Subcutaneous abdominal adipose tissue (tissue), 5 donors: ENCODE data around the gene CLPX.
"Not testable (repeated sequence)": the region's sequence is repeated elsewhere in the genome, so short reads cannot be mapped to it uniquely, and the experiment has no call there.

Source experiments
- H3K27ac ChIP-seq: one replicate; pipeline ENCODE4 v1.7.0; 2013; ENCODE audit warnings: low read depth, mild to moderate bottlenecking, inconsistent platforms, low read length, moderate library complexity
- H3K27me3 ChIP-seq, 5 donors: one replicate each; pipeline ENCODE4 v1.7.0; 2013; ENCODE audit warnings: low read length in 5 of 5, inconsistent platforms in 1 of 5; ENCODE audit not compliant: control insufficient read depth in 5 of 5, insufficient read depth in 4 of 5
- H3K36me3 ChIP-seq, 5 donors: one replicate each; pipeline ENCODE4 v1.7.0; 2013; ENCODE audit warnings: low read length in 5 of 5; ENCODE audit not compliant: control insufficient read depth in 5 of 5, insufficient read depth in 5 of 5
- H3K4me1 ChIP-seq, 5 donors: one replicate each; pipeline ENCODE4 v1.7.0; 2013; ENCODE audit warnings: low read length in 5 of 5, mild to moderate bottlenecking in 3 of 5, moderate library complexity in 1 of 5; ENCODE audit not compliant: control insufficient read depth in 5 of 5, insufficient read depth in 5 of 5
- H3K4me3 ChIP-seq, 5 donors: one replicate each; pipeline ENCODE4 v1.7.0; 2013; ENCODE audit warnings: low read length in 5 of 5, low read depth in 1 of 5
- H3K9ac ChIP-seq, 5 donors: one replicate each; pipeline ENCODE4 v1.7.0; 2013; ENCODE audit warnings: low read length in 5 of 5, mild to moderate bottlenecking in 4 of 5, moderate library complexity in 3 of 5
- H3K9me3 ChIP-seq, 5 donors: one replicate each; pipeline ENCODE4 v1.7.0; 2013; ENCODE audit warnings: low read length in 5 of 5; ENCODE audit not compliant: control insufficient read depth in 5 of 5
- donor health status: healthy.
- donor health status: healthy.
- donor health status: healthy.
- donor health status: healthy.
- donor health status: healthy.

CLPX gene

DNA sequence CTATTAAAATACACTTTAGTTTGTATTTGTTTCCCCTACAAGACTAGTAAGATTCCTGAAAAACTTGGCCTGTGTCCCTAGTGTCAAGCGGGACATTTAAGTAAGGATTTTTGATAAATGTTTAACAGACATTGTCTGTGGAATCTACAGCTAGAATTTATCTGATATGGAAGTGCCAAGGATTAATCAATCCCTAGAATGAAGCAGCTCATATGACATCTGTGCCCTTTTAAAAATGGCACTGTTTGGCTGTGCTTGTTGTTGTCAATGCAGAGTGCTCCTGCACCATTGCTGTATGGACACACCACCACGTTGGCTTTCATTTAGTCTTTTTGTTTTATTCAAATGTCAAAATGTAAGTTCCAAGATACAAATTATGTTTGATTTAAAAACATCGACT is 37.2 kb downstream of the CLPX start:
- Histone ChIP-seq H3K27me3 (no peaks in the 10 kb centered on the region), H3K4me3 (no peak overlapping the region), H3K4me1 (no peaks in the 10 kb centered on the region), H3K27ac (no peak overlapping the region), H3K9ac (no peak overlapping the region), H3K9me3 (no peaks in the 10 kb centered on the region), H3K36me3 (peaks cover 27 to 54% (median 36%) of the 10 kb centered on the region in 5 donors)

DNA sequence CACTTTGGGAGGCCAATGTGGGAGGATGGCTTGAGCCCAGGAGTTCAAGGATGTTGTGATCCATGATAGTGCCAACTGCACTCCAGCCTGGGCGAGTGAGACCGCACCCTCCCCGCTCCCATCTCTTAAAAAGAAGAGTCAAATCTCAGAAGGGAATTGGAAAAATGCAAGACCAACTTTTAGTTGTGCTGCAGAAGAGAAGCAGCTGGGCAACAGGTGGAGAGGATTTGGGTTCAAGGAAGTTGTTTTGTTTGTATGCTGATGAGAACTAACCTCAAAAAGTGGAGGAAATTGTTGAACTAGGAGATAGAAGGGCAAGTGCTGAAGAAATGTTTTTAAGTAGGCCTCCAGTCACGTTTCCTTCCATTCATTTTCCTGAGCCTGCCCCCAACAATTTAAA is 38.7 kb downstream of the CLPX start:
- H3K9ac ChIP-seq = no peak overlapping the region
- no peak overlapping the region for H3K4me3 ChIP-seq
- no peaks in the 10 kb centered on the region for H3K4me1 ChIP-seq
- peaks cover 21 to 42% (median 30%) of the 10 kb centered on the region in 5 donors for H3K36me3 ChIP-seq
- H3K27ac ChIP-seq = no peak overlapping the region
- no peaks in the 10 kb centered on the region for H3K27me3 ChIP-seq
- no peaks in the 10 kb centered on the region for H3K9me3 ChIP-seq

DNA sequence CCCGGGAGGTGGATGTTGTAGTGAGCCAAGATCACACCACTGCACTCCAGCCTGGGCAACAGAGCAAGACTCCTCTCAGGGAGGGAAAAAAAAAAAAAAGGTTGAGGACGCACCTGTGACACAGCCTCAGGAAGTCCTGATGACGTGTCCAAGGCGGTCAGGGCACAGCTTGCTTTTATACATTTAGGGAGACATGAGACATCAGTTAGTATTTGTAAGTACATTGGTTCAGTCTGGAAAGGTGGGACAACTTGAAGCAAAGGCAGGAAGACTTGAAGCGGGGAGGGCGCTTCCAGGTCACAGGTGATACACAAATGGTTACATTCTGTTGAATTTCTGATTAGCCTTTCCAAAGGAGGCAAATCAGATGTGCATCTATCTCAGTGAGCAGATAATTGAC is 46.5 kb downstream of the CLPX start:
- H3K9me3 ChIP-seq, H3K27ac ChIP-seq, H3K4me1 ChIP-seq, H3K9ac ChIP-seq, H3K36me3 ChIP-seq, H3K4me3 ChIP-seq, H3K27me3 ChIP-seq: not testable (repeated sequence)

DNA sequence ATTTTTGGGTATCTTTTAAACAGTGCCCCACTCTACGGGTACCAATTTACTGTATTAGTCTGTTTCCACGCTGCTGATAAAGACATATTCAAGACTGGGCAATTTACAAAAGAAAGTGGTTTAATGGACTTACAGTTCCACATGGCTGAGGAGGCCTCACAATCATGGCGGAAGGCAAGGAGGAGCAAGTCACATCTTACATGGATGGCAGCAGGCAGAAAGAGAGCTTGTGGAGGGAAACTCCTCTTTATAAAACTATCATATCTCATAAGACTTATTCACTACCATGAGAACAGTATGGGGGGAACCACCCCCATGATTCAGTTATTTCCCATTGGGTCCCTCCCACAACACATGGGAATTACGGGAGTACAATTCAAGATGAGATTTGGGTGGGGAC is 47.2 kb downstream of the CLPX start:
- not testable (repeated sequence) for H3K4me3 ChIP-seq, H3K9ac ChIP-seq, H3K9me3 ChIP-seq, H3K36me3 ChIP-seq, H3K27ac ChIP-seq, H3K4me1 ChIP-seq, H3K27me3 ChIP-seq

DNA sequence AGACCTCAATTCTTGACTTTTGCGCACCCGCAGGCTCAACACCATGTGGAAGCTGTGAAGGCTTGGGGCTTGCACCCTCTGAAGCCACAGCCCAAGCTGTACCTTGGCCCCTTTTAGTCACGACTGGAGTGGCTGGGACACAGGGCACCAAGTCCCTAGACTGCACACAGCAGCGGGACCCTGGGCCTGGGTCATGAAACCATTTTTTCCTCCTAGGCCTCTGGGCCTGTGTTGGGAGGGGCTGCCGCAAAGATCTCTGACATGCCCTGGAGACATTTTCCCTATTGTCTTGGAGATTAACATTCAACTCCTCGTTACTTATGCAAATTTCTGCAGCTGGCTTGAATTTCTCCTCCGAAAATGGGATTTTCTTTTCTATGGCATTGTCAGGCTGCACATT is 48.1 kb downstream of the CLPX start:
- H3K4me3 ChIP-seq, H3K9me3 ChIP-seq, H3K36me3 ChIP-seq, H3K27ac ChIP-seq, H3K27me3 ChIP-seq, H3K9ac ChIP-seq: not testable (repeated sequence)
- H3K4me1 ChIP-seq = peaks cover 4 to 17% (median 14%) of the 10 kb centered on the region in 5 donors

DNA sequence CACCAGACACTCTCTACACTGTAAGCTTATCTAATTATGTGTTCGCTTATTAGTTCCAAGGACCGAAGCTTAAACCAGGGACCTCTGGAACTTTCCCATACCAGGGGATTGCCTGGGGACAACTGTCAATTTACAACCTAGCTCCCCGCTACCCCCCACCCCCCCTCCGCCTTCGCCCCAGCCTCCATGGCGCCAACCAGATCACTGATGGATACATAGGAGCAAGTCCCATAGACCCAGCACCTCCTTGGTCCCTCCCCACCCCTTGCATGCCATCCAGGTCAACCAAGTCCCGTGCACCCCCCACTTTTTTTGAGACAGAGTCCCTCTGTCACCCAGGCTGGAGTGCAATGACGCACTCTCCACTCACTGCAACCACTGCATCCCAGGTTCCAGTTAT is 50.6 kb downstream of the CLPX start:
- no peaks in the 10 kb centered on the region for H3K9me3 ChIP-seq
- H3K36me3 ChIP-seq = peaks cover 0 to 6% (median 2%) of the 10 kb centered on the region in 5 donors
- H3K4me1 ChIP-seq = peaks cover 4 to 26% (median 22%) of the 10 kb centered on the region in 5 donors
- H3K4me3 ChIP-seq = peak overlapping the region in 3 of 5 donors; percentile 76 to 91 (median 86)
- H3K27me3 ChIP-seq = no peaks in the 10 kb centered on the region
- H3K9ac ChIP-seq = no peak overlapping the region
- H3K27ac ChIP-seq = no peak overlapping the region

DNA sequence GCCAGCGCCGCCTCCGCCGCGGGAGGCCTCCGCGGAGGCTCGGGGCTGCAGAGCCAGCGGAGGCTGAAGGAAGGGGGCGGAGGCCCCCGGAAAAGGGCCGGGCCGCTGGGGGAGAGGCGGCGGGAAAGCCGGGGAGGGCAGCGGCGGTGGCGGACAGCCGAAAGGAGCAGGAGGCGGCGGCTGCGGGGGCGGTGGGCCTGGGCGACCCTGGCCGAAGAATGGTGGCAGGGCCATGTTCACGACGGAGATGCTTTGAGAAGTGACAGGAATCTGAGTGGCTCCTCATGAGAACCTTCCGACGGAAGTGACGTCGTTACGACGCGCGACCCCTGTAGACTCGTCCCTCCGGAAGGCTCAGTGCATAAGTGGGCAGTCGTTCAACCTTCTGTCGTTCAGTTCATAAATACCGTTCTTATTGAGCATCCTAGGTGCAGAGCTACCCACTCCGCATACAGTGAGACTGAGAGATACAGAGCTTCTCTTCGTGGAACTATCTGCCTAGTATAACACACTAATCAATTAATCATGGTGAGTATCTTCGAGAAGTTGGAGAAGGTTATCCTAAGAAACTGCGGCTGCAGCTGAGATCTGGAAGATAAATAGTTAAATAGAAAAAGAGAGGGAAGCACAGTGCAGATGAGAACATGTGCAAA is 51.5 kb downstream of the CLPX start, which contains the start of gene PDCD7:
PDCD7 (minus strand) TSS at position 261 of the 653 bp plus-strand sequence; CDS start at position 234, 27 bp downstream.
- Histone ChIP-seq H3K4me3 (peak within 1 kb of the TSS; percentile 69 to 91 (median 76)), H3K9ac (peak within 1 kb of the TSS; percentile 76 to 95 (median 93)), H3K27ac (peak within 1 kb of the TSS; percentile 50), H3K27me3 (no peaks in the 10 kb centered on the region), H3K4me1 (peaks cover 4 to 26% (median 22%) of the 10 kb centered on the region in 5 donors), H3K36me3 (peaks cover 9 to 15% (median 10%) of the 10 kb centered on the region in 5 donors), H3K9me3 (no peaks in the 10 kb centered on the region)

DNA sequence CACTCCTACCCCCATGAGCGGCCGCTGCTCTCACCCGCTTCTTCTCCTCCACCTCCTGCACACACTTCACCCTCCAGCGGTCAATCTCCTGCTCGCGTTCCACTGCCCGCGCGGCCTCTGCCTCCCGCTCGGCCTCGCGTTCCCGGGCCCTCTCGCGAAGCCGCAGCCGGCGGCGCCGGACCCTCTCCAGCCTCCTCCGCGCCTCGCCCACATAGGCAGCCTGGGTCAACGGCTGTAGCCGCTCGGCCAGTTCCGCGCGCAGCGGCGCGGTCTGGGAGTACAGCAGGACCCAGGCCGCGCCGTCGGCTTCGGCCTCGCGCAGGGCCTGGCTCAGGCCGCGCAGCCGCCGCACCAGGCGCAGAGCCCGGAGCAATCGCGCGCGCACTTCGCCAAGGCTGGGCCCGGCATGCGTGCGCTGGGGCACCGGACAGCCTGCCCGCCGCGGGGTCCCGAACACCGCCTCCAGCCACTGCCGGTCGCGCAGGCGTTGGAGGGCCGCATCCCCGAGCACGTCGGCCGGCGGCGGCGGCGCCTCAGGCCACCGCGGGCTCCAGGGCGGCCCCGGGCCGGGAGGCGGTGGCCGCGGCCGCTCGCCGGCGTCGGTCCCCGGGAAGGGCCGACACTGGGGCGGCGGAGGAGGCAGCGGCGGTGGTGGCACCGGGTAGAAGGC is 52.1 kb downstream of the CLPX start:
- Histone ChIP-seq H3K9ac (peak overlapping the region; percentile 76 to 95 (median 93)), H3K27ac (peak overlapping the region; percentile 46), H3K4me1 (peaks cover 4 to 26% (median 22%) of the 10 kb centered on the region in 5 donors), H3K9me3 (no peaks in the 10 kb centered on the region), H3K36me3 (peaks cover 14 to 21% (median 17%) of the 10 kb centered on the region in 5 donors), H3K4me3 (peak overlapping the region; percentile 69 to 91 (median 76)), H3K27me3 (no peaks in the 10 kb centered on the region)

DNA sequence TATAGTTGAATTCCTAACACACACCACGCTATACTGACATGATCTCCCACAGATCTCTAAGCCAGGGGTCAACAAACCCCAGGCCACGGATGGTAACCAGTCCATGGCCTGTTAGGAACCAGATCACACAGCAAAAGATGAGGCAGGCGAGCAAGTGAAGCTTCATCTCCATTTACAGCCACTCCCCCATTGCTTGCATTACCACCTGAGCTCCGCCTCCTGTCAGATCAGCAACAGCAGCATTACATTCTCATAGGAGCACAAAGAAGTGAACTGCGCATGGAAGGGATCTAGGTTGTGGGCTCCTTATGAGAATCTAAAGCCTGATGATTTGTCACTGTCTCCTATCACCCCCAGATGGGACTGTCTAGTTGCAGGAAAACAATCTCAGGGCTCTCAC is 54.2 kb downstream of the CLPX start:
- Histone ChIP-seq H3K9ac (peak overlapping the region in 2 of 5 donors; percentile 9 to 32), H3K9me3 (no peaks in the 10 kb centered on the region), H3K27ac (no peak overlapping the region), H3K4me1 (peaks cover 4 to 26% (median 22%) of the 10 kb centered on the region in 5 donors), H3K4me3 (no peak overlapping the region), H3K27me3 (no peaks in the 10 kb centered on the region), H3K36me3 (peaks cover 23 to 39% (median 31%) of the 10 kb centered on the region in 5 donors)

DNA sequence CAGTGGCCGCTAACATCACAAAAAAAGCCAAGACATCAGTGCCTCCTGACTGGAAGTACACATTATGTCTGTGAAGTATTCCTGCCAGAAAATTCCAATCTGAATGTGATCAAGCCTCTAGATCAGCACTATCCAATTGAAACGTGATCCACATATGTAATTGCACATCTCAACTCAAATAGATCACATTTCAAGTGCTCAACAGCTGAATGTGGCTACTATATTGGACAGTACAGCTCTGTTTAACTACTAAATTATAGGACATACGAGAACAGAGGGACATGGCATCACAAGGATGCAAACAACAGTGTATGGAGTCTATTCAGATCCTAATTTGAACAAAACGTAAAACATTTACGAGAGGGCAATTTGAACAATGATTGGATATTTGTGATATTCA is 69.6 kb downstream of the CLPX start:
- H3K4me1 ChIP-seq = no peaks in the 10 kb centered on the region
- H3K36me3 ChIP-seq = peaks cover 49 to 81% (median 60%) of the 10 kb centered on the region in 5 donors
- H3K4me3 ChIP-seq = no peak overlapping the region
- no peaks in the 10 kb centered on the region for H3K27me3 ChIP-seq
- H3K9me3 ChIP-seq = no peaks in the 10 kb centered on the region
- H3K27ac ChIP-seq = no peak overlapping the region
- H3K9ac ChIP-seq = no peak overlapping the region
